PC-3 (cell line): ENCODE measurements around the gene OSBPL6. TPM values are rescaled to one million over a fixed set of nuclear protein-coding genes. Genes with fewer than 3 reads are reported as not detected.

ENCODE experiments used
- ATAC-seq: fragments of 200-7000 bp; cut with Tn5 transposase; 2 replicates; pipeline ENCODE4 v1.9.1; 2020; ENCODE audit warnings: mild to moderate bottlenecking, moderate library complexity
- BruUV-seq: library from RNA; stranded (reverse); fragments of 400-500 nt; replicated peaks from 2 replicates; lab custom pipeline; 2021; lab: Mats Ljungman, UMichigan
- CTCF ChIA-PET: fragments of 300-600 bp; sonication (Branson Sonifier 250); formaldehyde crosslinking; loops from one replicate; lab custom pipeline; 2022; ENCODE audit warnings: antibody characterized with exemption; lab: Charles Lee
- POLR2A ChIA-PET: fragments of 300-600 bp; sonication (Branson Sonifier 250); formaldehyde crosslinking; loops from one replicate; lab custom pipeline; 2022; ENCODE audit warnings: antibody characterized with exemption; ENCODE audit not compliant: unreplicated experiment; lab: Charles Lee
- DNase-seq: peaks from one replicate; pipeline ENCODE4 v3.0.0-alpha.2; 2015
- H2AFZ ChIP-seq: fragments of 300-600 bp; sonication (generic); 2 replicates; pipeline ENCODE4 v1.6.0; 2016; ENCODE audit warnings: antibody characterized with exemption, low read length
- H3F3A ChIP-seq: fragments of 300-600 bp; sonication (generic); one replicate; pipeline ENCODE4 v1.6.0; 2017; ENCODE audit warnings: antibody characterized with exemption, low read length, control low read depth, mild to moderate bottlenecking; ENCODE audit not compliant: unreplicated experiment
- H3K27ac ChIP-seq: fragments of 300-600 bp; sonication (generic); 2 replicates; pipeline ENCODE4 v1.5.1; 2016; ENCODE audit warnings: mild to moderate bottlenecking, low read length
- H3K27me3 ChIP-seq: fragments of 300-600 bp; sonication (generic); 2 replicates; pipeline ENCODE4 v1.6.1; 2016; ENCODE audit warnings: low read length, mixed read lengths
- H3K36me3 ChIP-seq: fragments of 300-600 bp; sonication (generic); 2 replicates; pipeline ENCODE4 v1.6.1; 2016; ENCODE audit warnings: low read depth, mixed run types, low read length, mixed read lengths
- H3K4me1 ChIP-seq: fragments of 300-600 bp; sonication (generic); 2 replicates; pipeline ENCODE4 v1.5.1; 2016; ENCODE audit warnings: low read length; ENCODE audit not compliant: insufficient read depth
- H3K4me2 ChIP-seq: fragments of 300-600 bp; sonication (generic); 2 replicates; pipeline ENCODE4 v1.6.0; 2016; ENCODE audit warnings: low read length
- H3K4me3 ChIP-seq: fragments of 300-600 bp; sonication (generic); 2 replicates; pipeline ENCODE4 v1.5.1; 2016; ENCODE audit warnings: mild to moderate bottlenecking, low read length, mixed read lengths
- H3K79me2 ChIP-seq: fragments of 300-600 bp; sonication (generic); 2 replicates; pipeline ENCODE4 v1.6.1; 2017; ENCODE audit warnings: low read length, mixed read lengths
- H3K9ac ChIP-seq: fragments of 300-600 bp; sonication (generic); 2 replicates; pipeline ENCODE4 v1.6.0; 2016; ENCODE audit warnings: mild to moderate bottlenecking, low read length
- H3K9me2 ChIP-seq: fragments of 300-600 bp; sonication (generic); replicated peaks from 2 replicates; pipeline ENCODE4 v1.6.1; 2016; ENCODE audit warnings: mixed run types, low read length, mixed read lengths
- H3K9me3 ChIP-seq: fragments of 300-600 bp; sonication (generic); 2 replicates; pipeline ENCODE4 v1.6.1; 2016; ENCODE audit warnings: low read length, mixed read lengths
- H4K20me1 ChIP-seq: fragments of 300-600 bp; sonication (generic); 2 replicates; pipeline ENCODE4 v1.6.1; 2016; ENCODE audit warnings: low read length, mixed read lengths
- EZH2 ChIP-seq: fragments of 300-600 bp; sonication (generic); IDR thresholded peaks from one replicate; pipeline ENCODE4 v1.6.1; 2017; ENCODE audit warnings: antibody characterized with exemption, mild to moderate bottlenecking, low read length; ENCODE audit not compliant: unreplicated experiment
- EZH2phosphoT487 ChIP-seq: fragments of 300-600 bp; sonication (generic); IDR thresholded peaks from 2 replicates; pipeline ENCODE4 v1.6.1; 2018; ENCODE audit warnings: mild to moderate bottlenecking, antibody characterized with exemption, low read length, borderline replicate concordance
- intact Hi-C: fragments of 100-400 bp; cut with micrococcal nuclease; formaldehyde crosslinking; loops from 2 replicates; pipeline ENCODE4 v1.9.0; 2023
- total RNA-seq: library from RNA; depleted of rRNA; stranded (reverse); fragments of >200 nt; gene quantifications from 2 replicates; pipeline ENCODE4 v1.2.3, GENCODE V29; 2014
- TF ChIP-seq, protein P1 (sequence below): fragments of 300-600 bp; sonication (generic); conservative IDR thresholded peaks from 2 replicates; pipeline ENCODE4 v1.5.1; 2017; ENCODE audit warnings: antibody characterized with exemption, low read depth, mild to moderate bottlenecking, low read length

The OSBPL6 gene
- total RNA-seq, 1 experiment from 2014 or later: 4.0 TPM

DNA sequence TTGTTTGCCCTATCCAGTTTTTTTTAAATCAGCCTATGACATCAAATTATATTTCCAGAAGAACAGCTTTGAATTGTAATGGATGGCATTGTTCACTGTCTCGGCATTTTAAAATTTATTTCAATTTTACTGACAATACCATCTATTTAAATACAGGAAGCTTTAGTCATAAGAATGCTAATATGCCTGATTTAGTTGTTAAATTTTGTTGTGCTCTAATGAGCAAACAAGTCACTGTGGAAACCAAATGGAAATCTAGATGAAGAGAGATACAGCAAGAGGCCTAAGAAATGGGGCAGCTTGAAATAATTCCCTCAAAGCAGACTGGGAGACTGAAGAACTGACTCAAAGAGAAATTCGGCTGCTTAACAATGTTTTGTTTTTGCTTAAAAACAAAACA is 76.8 kb downstream of the OSBPL6 start:
- intact Hi-C loops: no loop called here
- no peaks in the 10 kb centered on the region for H3K36me3 ChIP-seq
- H3K4me1 ChIP-seq: no peaks in the 10 kb centered on the region
- H3F3A ChIP-seq: no peaks in the 10 kb centered on the region
- no TSS peak for BruUV-seq
- H4K20me1 ChIP-seq: no peaks in the 10 kb centered on the region
- ChIA-PET CTCF (no interaction called here), POLR2A (no interaction called here)
- TF ChIP-seq EZH2: no peak
- no peak for TF ChIP-seq EZH2phosphoT487
- TF ChIP-seq, protein P1, sequence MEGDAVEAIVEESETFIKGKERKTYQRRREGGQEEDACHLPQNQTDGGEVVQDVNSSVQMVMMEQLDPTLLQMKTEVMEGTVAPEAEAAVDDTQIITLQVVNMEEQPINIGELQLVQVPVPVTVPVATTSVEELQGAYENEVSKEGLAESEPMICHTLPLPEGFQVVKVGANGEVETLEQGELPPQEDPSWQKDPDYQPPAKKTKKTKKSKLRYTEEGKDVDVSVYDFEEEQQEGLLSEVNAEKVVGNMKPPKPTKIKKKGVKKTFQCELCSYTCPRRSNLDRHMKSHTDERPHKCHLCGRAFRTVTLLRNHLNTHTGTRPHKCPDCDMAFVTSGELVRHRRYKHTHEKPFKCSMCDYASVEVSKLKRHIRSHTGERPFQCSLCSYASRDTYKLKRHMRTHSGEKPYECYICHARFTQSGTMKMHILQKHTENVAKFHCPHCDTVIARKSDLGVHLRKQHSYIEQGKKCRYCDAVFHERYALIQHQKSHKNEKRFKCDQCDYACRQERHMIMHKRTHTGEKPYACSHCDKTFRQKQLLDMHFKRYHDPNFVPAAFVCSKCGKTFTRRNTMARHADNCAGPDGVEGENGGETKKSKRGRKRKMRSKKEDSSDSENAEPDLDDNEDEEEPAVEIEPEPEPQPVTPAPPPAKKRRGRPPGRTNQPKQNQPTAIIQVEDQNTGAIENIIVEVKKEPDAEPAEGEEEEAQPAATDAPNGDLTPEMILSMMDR: no peak
- no peak overlapping the region for H3K4me2 ChIP-seq
- no peaks in the 10 kb centered on the region for H3K27me3 ChIP-seq
- no peaks in the 10 kb centered on the region for H3K9me2 ChIP-seq
- H3K27ac ChIP-seq: no peak overlapping the region
- H3K9me3 ChIP-seq: no peaks in the 10 kb centered on the region
- H3K4me3 ChIP-seq: no peak overlapping the region
- DNase-seq (no peak), ATAC-seq (no peak)
- H3K9ac ChIP-seq: no peak overlapping the region
- no peak overlapping the region for H2AFZ ChIP-seq
- no peaks in the 10 kb centered on the region for H3K79me2 ChIP-seq

DNA sequence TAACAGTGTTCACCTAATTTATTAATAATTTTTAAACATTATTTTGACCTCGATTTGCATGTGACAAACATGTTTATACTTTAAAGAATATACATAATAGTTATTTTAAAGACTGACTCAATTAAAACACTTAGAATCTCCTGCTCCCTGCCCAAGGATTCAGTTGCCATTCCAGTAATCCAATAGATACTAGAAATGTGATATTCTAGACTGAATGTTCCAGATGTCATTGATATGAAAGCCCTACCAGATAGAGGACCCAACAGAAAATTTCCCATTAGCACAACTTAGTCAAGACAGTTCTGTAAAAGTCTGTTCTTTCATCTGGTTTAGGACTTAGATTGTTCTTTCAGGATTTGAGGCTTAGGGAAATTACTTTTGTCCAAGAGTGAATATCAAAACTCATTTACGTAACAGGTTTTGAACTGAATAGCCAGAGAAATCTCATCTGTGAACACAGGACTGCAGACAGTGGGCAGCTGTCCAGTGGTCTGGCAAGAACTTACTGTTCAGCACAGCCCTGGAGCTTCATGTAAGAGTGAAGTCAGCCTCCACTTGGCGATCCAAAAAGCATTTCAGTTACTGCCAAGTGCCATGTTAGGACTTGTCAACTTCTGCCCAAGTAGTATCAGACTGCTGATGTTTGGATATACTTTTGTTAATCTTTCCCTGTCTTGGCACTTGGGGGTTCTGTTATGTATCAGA is 77.5 kb downstream of the OSBPL6 start:
- Histone ChIP-seq H3K27me3 (no peaks in the 10 kb centered on the region), H3K36me3 (no peaks in the 10 kb centered on the region), H3K9ac (no peak overlapping the region), H3F3A (no peaks in the 10 kb centered on the region), H3K4me1 (no peaks in the 10 kb centered on the region), H4K20me1 (no peaks in the 10 kb centered on the region), H3K79me2 (no peaks in the 10 kb centered on the region), H2AFZ (no peak overlapping the region), H3K27ac (no peak overlapping the region), H3K9me2 (no peaks in the 10 kb centered on the region), H3K9me3 (no peaks in the 10 kb centered on the region), H3K4me2 (no peak overlapping the region), H3K4me3 (no peak overlapping the region)
- CTCF ChIA-PET: no interaction called here
- BruUV-seq: no TSS peak
- POLR2A ChIA-PET: no interaction called here
- TF ChIP-seq, protein P1: no peak
- TF ChIP-seq EZH2 (no peak), EZH2phosphoT487 (no peak)
- DNase-seq: no peak
- intact Hi-C loops: no loop called here
- ATAC-seq: no peak

DNA sequence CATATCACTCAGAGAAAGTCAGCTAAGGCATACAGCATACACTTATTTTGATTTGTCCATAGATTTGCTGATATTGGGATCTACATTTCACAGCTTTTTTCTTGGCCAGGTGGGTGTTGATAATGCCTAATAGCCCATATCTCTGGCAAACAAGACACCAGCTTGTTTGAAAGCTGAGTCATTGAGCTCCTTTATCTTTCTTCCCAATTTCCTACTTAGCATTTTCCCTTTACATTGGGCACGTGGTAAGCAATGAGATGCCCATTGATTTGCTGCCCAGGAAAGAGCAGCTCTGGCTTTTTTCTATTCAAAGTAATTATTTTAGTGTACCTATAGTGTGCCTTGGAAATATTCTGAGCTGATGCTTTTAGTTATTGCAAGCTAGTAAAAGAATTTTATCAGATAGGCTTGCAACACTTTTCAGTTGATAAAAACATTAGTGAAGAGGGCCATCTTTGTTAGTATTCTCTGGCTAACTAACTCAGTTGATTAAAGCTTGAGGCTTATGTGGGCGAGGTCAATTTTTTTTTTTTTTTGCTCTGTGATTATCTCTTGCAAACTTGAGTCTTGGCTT is 79.6 kb downstream of the OSBPL6 start:
- intact Hi-C loops: no loop called here
- Histone ChIP-seq H3K9me3 (no peaks in the 10 kb centered on the region), H3K4me1 (peaks cover 12% of the 10 kb centered on the region), H3K9me2 (no peaks in the 10 kb centered on the region), H2AFZ (no peak overlapping the region), H3K27me3 (no peaks in the 10 kb centered on the region), H3K79me2 (no peaks in the 10 kb centered on the region), H4K20me1 (no peaks in the 10 kb centered on the region), H3K27ac (no peak overlapping the region), H3K4me2 (no peak overlapping the region), H3F3A (no peaks in the 10 kb centered on the region), H3K36me3 (no peaks in the 10 kb centered on the region), H3K9ac (no peak overlapping the region), H3K4me3 (no peak overlapping the region)
- DNase-seq: no peak
- POLR2A ChIA-PET: no interaction called here
- BruUV-seq: no TSS peak
- CTCF ChIA-PET: no interaction called here
- no peak for TF ChIP-seq EZH2
- TF ChIP-seq EZH2phosphoT487: no peak
- TF ChIP-seq, protein P1: no peak
- no peak for ATAC-seq
